ENCODE measurements around the gene OR6N2. TPM values are rescaled to one million over a fixed set of nuclear protein-coding genes. Genes with fewer than 3 reads are reported as not detected.

OR6N2 gene
- total RNA-seq, 1 experiment from 2014 or later = not detected

- H2BK12ac ChIP-seq (ENCODE audit: insufficient read length, low read depth, low read length) = no peak overlapping the region
- H3K9me3 ChIP-seq (ENCODE audit: control insufficient read depth, low read depth, low read length) = no peaks in the 10 kb centered on the region
- H3K27me3 ChIP-seq (ENCODE audit: insufficient read depth, low read length) = no peaks in the 10 kb centered on the region
- Mint-ChIP-seq H3K4me1 (no peaks in the 10 kb centered on the region), H3K27me3 (ENCODE audit: low read depth) (peaks cover 2% of the 10 kb centered on the region; the same call in 1 of the 2 replicates), H3K36me3 (ENCODE audit: insufficient read depth in 1 of 3, low read depth in 3 of 3) (no peaks in the 10 kb centered on the region), H3K4me3 (no peak overlapping the region), H3K9me3 (no peaks in the 10 kb centered on the region), H3K27ac (no peak overlapping the region)
- no peaks in the 10 kb centered on the region for H4K20me1 ChIP-seq (ENCODE audit: control insufficient read depth, insufficient read depth, insufficient read length)
- no peak overlapping the region for H3K23ac ChIP-seq (ENCODE audit: insufficient read length, low read depth, low read length)
- H3K4me1 ChIP-seq (ENCODE audit: insufficient read depth, low read length) = no peaks in the 10 kb centered on the region
- no CpG with 5 or more reads among the region's 6 CpGs for WGBS (ENCODE audit: extremely low coverage, insufficient read length, low lambda C conversion rate)
- no peak overlapping the region for H3K4me2 ChIP-seq (ENCODE audit: insufficient read depth, insufficient read length, low read length)
- H3K56ac ChIP-seq (ENCODE audit: insufficient read length, low read depth, low read length) = no peak overlapping the region
- no peak overlapping the region for H2BK5ac ChIP-seq (ENCODE audit: insufficient read length, low read length)
- no peak overlapping the region for H4K91ac ChIP-seq (ENCODE audit: insufficient read length, low read depth, low read length)
- no peaks in the 10 kb centered on the region for H3K79me2 ChIP-seq (ENCODE audit: insufficient read depth, low read length)
- no peak overlapping the region for H3K18ac ChIP-seq (ENCODE audit: insufficient read length, low read depth, low read length)
- H3K9ac ChIP-seq (ENCODE audit: extremely low read depth, insufficient read length, low read length) = no peak overlapping the region
- H2BK15ac ChIP-seq (ENCODE audit: low read depth, low read length) = no peak overlapping the region
- no peak overlapping the region for H4K5ac ChIP-seq (ENCODE audit: insufficient read length, low read depth, low read length)
- no peak for TF ChIP-seq CTCF (conservative IDR thresholded peaks at IDR 0.05)
- no peak overlapping the region for H4K8ac ChIP-seq (replicated peaks; ENCODE audit: insufficient read length, low read depth, low read length)
- H3K79me1 ChIP-seq (ENCODE audit: insufficient read depth, low read depth, low read length, poor library complexity, severe bottlenecking) = no peaks in the 10 kb centered on the region
- H2AK5ac ChIP-seq (ENCODE audit: insufficient read length, low read length) = no peak overlapping the region
- no peak overlapping the region for H2BK120ac ChIP-seq (ENCODE audit: low read depth, low read length, poor library complexity, severe bottlenecking)
- H3K23me2 ChIP-seq (ENCODE audit: insufficient read length, low read depth, low read length, poor library complexity, severe bottlenecking) = no peaks in the 10 kb centered on the region
- DNase-seq = no peak
- H3K4ac ChIP-seq (ENCODE audit: low read depth, low read length) = no peak overlapping the region
- no peak overlapping the region for H2BK20ac ChIP-seq (ENCODE audit: low read depth, low read length, poor library complexity, severe bottlenecking)
- no peak overlapping the region for H2AFZ ChIP-seq (ENCODE audit: low read length)
- no peak overlapping the region for H3K14ac ChIP-seq (ENCODE audit: insufficient read depth, low read length)
- H3K27ac ChIP-seq (ENCODE audit: insufficient read length, low read depth, low read length) = no peak overlapping the region
- H3T11ph ChIP-seq (ENCODE audit: low read length) = no peak overlapping the region
Observed at GRCh38 chr1:158806916-158807536, 26.0 kb upstream of the OR6N2 start.

Measured in H9 (cell line).